HG02938 (cell line): ENCODE results near the gene NSUN7.
"Not testable (repeated sequence)": the region's sequence is repeated elsewhere in the genome, so short reads cannot be mapped to it uniquely, and the experiment has no call there.

ENCODE experiments used
- ATAC-seq: cut with Tn5 transposase; IDR thresholded peaks from one replicate; pipeline ENCODE4 v1.9.1; 2021; ENCODE audit warnings: mild to moderate bottlenecking, moderate library complexity; ENCODE audit not compliant: unreplicated experiment

NSUN7 gene

DNA sequence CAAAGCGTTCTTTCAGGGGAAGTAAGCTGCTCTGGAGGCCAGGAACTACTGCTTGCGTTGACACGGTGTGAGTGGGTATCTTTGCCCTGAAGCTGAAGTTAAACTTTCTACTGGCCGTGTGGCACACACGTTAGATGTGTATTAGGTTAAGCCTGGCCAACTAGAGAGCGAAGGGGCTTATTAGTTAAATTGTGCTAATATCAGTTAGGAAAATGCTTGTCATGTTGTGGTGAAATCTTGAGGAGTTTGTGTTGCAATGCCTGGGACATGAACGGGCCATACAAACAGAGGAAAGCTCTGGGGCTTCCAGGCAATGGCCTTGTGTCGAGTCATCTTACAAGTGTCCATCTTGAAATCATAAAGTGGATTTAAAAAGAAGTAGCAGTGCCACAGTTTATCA is 62.6 kb downstream of the NSUN7 start:
- no peak for ATAC-seq

GRCh38 chr4:40812856-40813255 is 63.1 kb downstream of the NSUN7 start:
- ATAC-seq = no peak

- not testable (repeated sequence) for ATAC-seq
These were observed 67.4 kb downstream of the NSUN7 start for GRCh38 chr4:40817157-40817556.

GRCh38 chr4:40820101-40820500 is 70.3 kb downstream of the NSUN7 start:
- no peak for ATAC-seq

- ATAC-seq = no peak
These were observed 72.8 kb downstream of the NSUN7 start for GRCh38 chr4:40822420-40823166.

DNA sequence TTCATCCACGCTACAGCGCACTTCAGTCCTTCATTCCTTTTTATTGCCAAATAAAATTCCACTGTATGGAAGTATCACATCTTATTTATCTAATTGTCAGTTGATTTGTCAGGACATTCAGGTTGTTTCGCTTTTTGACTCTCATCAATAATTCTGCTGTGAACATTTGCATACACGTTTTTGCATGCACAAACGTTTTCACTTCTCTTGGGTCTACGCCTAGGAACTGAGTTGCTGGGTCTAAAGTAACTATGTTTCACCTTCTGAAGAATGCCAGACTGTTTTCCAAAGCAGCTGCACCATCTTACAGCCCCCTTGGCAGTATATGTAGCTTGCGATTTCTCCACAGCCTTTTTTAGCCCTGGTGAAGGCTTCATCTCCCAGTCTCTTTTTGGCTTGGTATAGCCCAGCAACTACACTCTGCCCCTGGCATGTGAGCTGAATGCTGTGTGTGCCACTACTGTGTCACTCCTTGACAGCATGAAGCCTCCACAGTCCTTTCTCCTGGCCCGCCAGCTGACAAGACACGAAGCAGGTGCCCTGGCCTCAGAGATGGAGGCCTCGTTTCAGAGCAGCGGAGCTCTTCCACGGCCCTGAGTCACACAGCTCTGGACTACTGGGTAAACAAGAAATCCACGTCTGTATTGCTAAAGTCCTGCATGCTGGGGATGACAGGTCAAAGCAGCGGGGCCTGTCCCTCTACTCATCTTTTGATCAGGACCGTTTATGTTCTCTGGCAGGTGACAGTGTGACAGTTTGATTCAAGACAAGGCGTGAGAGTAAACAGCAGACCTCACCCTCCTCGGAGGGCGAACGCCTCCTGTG is 75.5 kb downstream of the NSUN7 start:
- no peak for ATAC-seq

DNA sequence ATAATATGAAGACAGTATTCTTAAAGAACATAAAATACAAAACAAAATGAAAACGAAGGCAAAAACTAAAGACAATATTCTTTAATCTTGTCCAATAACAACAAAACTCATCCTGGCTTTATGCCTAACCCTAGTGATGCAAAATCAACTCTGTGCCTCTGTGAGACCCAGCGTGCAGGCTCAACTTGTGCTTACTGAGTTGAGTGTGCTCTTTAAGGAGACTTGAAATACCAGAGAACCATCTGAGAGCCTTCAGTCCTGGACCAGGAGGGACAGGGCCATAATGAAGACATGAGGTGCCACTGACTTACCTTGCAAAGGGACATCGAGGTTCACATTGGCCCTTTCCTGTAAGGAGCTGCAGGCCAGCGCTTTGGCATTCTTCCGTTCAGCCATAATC is 77.1 kb downstream of the NSUN7 start:
- ATAC-seq = no peak

- ATAC-seq = no peak
These were observed 78.0 kb downstream of the NSUN7 start for GRCh38 chr4:40827758-40828157.

GRCh38 chr4:40828661-40829060 is 78.9 kb downstream of the NSUN7 start:
- ATAC-seq = no peak

DNA sequence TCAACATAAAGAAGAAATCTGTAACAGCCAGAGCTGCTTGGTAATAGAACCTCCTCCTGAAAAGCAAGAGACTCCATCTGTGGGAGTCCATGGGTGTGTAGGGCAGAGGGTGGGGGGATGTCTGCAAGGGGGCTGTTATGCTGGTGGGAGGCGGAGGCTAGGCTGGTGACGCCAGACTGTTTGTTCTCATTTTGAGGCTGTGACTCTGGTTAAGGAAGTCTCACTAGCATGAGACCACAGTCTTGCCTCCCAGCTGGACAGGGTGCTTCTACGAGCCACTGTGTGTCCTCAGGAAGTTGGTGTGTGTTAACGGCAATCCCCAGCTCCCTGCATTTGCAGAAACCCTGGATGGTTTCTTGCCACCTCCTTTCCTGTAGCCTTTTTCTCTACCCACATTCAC is 79.8 kb downstream of the NSUN7 start:
- ATAC-seq = no peak

GRCh38 chr4:40831146-40831907 is 81.6 kb downstream of the NSUN7 start:
- ATAC-seq = no peak

DNA sequence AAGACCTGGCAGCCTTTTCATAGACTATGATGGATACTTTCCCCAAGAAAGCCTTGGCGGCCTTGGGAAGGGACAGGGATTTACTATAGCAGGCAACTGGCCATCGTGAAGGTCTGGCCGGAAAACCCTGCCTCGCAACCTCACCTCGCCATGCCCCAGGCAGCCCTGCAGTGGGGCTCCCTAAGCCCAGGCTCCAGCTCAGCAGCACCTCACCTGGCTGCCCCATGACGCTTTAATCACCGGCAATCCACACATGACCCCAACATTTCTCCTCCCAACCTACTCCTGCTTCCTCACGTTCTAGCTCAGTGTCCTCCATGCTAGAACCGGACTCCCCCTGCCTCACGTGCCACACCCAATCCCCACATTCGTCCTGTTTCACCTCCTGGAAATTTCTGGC is 82.4 kb downstream of the NSUN7 start:
- no peak for ATAC-seq

DNA sequence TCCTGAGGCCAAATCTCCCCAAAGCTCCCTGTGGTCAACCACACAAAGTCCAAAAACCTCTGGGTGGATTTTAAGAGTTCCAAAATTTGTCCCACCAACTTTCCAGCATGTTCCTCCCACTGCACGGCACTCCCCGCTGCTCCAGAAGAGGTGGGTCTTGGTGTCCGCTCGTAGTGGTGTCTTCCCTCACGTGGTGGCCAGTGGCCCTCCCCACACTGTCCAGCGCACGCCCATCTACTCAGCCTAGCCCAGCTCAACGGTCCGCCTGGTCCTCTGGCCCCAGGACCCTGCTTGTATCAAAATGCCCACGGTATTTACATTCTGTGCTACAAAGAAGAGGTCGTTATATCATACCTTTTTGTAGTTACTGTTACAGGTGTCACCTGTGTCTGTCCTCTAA is 83.5 kb downstream of the NSUN7 start:
- no peak for ATAC-seq

GRCh38 chr4:40837094-40837870 is 87.5 kb downstream of the NSUN7 start:
- ATAC-seq = no peak

- ATAC-seq = no peak
These were observed 89.0 kb downstream of the NSUN7 start for GRCh38 chr4:40838742-40839141.

- ATAC-seq = peak; percentile 48
These were observed 90.7 kb downstream of the NSUN7 start for GRCh38 chr4:40840255-40840984.

GRCh38 chr4:40840985-40841571 is 91.3 kb downstream of the NSUN7 start:
- peak; percentile 38 for ATAC-seq

GRCh38 chr4:40842318-40842717 is 92.6 kb downstream of the NSUN7 start:
- ATAC-seq = no peak

GRCh38 chr4:40842725-40843423 is 93.1 kb downstream of the NSUN7 start:
- no peak for ATAC-seq
